ENCODE measurements around the gene SORCS3.
A peak's percentile ranks its signal among the peaks of the same experiment; 100 is the strongest.

The SORCS3 gene

GRCh38 chr10:104925232-104925851, 284.3 kb downstream of the SORCS3 start:
- H3F3A ChIP-seq (ENCODE audit: insufficient read depth), result no peaks in the 10 kb centered on the region
- H2AFZ ChIP-seq (ENCODE audit: low read depth, low read length, severe bottlenecking), result no peak overlapping the region
- H4K20me1 ChIP-seq (ENCODE audit: low read depth, low read length), result no peaks in the 10 kb centered on the region
- H3K4me3 ChIP-seq (ENCODE audit: insufficient read depth, low read length, poor library complexity, severe bottlenecking), result no peak overlapping the region
- no peaks in the 10 kb centered on the region for H3K79me2 ChIP-seq (ENCODE audit: insufficient read depth, low read length)
- H3K9me2 ChIP-seq (replicated peaks; ENCODE audit: insufficient read depth, low read length), result no peaks in the 10 kb centered on the region
- H3K9me3 ChIP-seq (ENCODE audit: insufficient read depth, low read length), result no peaks in the 10 kb centered on the region
- no peak for TF ChIP-seq EZH2phosphoT487 (conservative IDR thresholded peaks at IDR 0.05; ENCODE audit: low read length)
- TF ChIP-seq, protein P1, sequence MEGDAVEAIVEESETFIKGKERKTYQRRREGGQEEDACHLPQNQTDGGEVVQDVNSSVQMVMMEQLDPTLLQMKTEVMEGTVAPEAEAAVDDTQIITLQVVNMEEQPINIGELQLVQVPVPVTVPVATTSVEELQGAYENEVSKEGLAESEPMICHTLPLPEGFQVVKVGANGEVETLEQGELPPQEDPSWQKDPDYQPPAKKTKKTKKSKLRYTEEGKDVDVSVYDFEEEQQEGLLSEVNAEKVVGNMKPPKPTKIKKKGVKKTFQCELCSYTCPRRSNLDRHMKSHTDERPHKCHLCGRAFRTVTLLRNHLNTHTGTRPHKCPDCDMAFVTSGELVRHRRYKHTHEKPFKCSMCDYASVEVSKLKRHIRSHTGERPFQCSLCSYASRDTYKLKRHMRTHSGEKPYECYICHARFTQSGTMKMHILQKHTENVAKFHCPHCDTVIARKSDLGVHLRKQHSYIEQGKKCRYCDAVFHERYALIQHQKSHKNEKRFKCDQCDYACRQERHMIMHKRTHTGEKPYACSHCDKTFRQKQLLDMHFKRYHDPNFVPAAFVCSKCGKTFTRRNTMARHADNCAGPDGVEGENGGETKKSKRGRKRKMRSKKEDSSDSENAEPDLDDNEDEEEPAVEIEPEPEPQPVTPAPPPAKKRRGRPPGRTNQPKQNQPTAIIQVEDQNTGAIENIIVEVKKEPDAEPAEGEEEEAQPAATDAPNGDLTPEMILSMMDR (IDR thresholded peaks at IDR 0.05; ENCODE audit: insufficient read depth, low read length, poor library complexity, severe bottlenecking), result peak; percentile 41
- H3K27ac ChIP-seq (ENCODE audit: low read depth, low read length), result no peak overlapping the region
- H3K4me2 ChIP-seq (ENCODE audit: low read depth, low read length, poor library complexity, severe bottlenecking), result no peak overlapping the region
- no peak overlapping the region for H3K9ac ChIP-seq (ENCODE audit: low read length)
- no peaks in the 10 kb centered on the region for H3K27me3 ChIP-seq (ENCODE audit: low read length)
- no peaks in the 10 kb centered on the region for H3K36me3 ChIP-seq (ENCODE audit: low read length)

GRCh38 chr10:104928734-104929133, 287.6 kb downstream of the SORCS3 start:
- Histone ChIP-seq H3K9me2 (replicated peaks; ENCODE audit: insufficient read depth, low read length) (no peaks in the 10 kb centered on the region), H3K9me3 (ENCODE audit: insufficient read depth, low read length) (no peaks in the 10 kb centered on the region), H3F3A (ENCODE audit: insufficient read depth) (no peaks in the 10 kb centered on the region), H3K4me3 (ENCODE audit: insufficient read depth, low read length, poor library complexity, severe bottlenecking) (no peak overlapping the region), H3K79me2 (ENCODE audit: insufficient read depth, low read length) (no peaks in the 10 kb centered on the region), H3K4me2 (ENCODE audit: low read depth, low read length, poor library complexity, severe bottlenecking) (no peak overlapping the region), H3K27ac (ENCODE audit: low read depth, low read length) (no peak overlapping the region), H3K27me3 (ENCODE audit: low read length) (no peaks in the 10 kb centered on the region), H4K20me1 (ENCODE audit: low read depth, low read length) (no peaks in the 10 kb centered on the region), H3K36me3 (ENCODE audit: low read length) (no peaks in the 10 kb centered on the region), H3K9ac (ENCODE audit: low read length) (no peak overlapping the region), H2AFZ (ENCODE audit: low read depth, low read length, severe bottlenecking) (no peak overlapping the region)
- TF ChIP-seq EZH2phosphoT487 (conservative IDR thresholded peaks at IDR 0.05; ENCODE audit: low read length), result no peak
- TF ChIP-seq, protein P1 (IDR thresholded peaks at IDR 0.05; ENCODE audit: insufficient read depth, low read length, poor library complexity, severe bottlenecking), result no peak

- Histone ChIP-seq H4K20me1 (ENCODE audit: low read depth, low read length) (no peaks in the 10 kb centered on the region), H3K4me2 (ENCODE audit: low read depth, low read length, poor library complexity, severe bottlenecking) (no peak overlapping the region), H3K9me3 (ENCODE audit: insufficient read depth, low read length) (no peaks in the 10 kb centered on the region), H3K27me3 (ENCODE audit: low read length) (no peaks in the 10 kb centered on the region), H3K9ac (ENCODE audit: low read length) (no peak overlapping the region), H3K9me2 (replicated peaks; ENCODE audit: insufficient read depth, low read length) (no peaks in the 10 kb centered on the region), H3K36me3 (ENCODE audit: low read length) (no peaks in the 10 kb centered on the region), H3K4me3 (ENCODE audit: insufficient read depth, low read length, poor library complexity, severe bottlenecking) (no peak overlapping the region), H3K79me2 (ENCODE audit: insufficient read depth, low read length) (no peaks in the 10 kb centered on the region), H3F3A (ENCODE audit: insufficient read depth) (no peaks in the 10 kb centered on the region), H2AFZ (ENCODE audit: low read depth, low read length, severe bottlenecking) (no peak overlapping the region), H3K27ac (ENCODE audit: low read depth, low read length) (no peak overlapping the region)
- TF ChIP-seq EZH2phosphoT487 (conservative IDR thresholded peaks at IDR 0.05; ENCODE audit: low read length), result no peak
- TF ChIP-seq, protein P1 (IDR thresholded peaks at IDR 0.05; ENCODE audit: insufficient read depth, low read length, poor library complexity, severe bottlenecking), result no peak
Observed at GRCh38 chr10:104931612-104932134, 290.6 kb downstream of the SORCS3 start.
